Stimulated activated CD8-positive, alpha-beta memory T cell treated with anti-CD3 and anti-CD28 coated beads, Interleukin-2, amount 100 ng/mL, for 1 hour (primary cell): ENCODE results near the gene TMEM130.
"Not testable (repeated sequence)": the region's sequence is repeated elsewhere in the genome, so short reads cannot be mapped to it uniquely, and the experiment has no call there.

Source experiments
- DNase-seq, 2 donors: peaks; one replicate each; pipeline ENCODE4 v3.0.0-alpha.2; 2020; ENCODE audit warnings: low read depth in 2 of 2

Gene TMEM130

GRCh38 chr7:98877692-98878364 is 8.0 kb upstream of the TMEM130 start:
- DNase-seq, result no peak

- no peak for DNase-seq
Measured at GRCh38 chr7:98877146-98877545, 7.3 kb upstream of the TMEM130 start.

- no peak for DNase-seq
Measured at GRCh38 chr7:98875501-98875900, 5.7 kb upstream of the TMEM130 start.

- no peak for DNase-seq
Measured at GRCh38 chr7:98874942-98875341, 5.1 kb upstream of the TMEM130 start.

GRCh38 chr7:98873610-98874009 is 3.8 kb upstream of the TMEM130 start:
- DNase-seq, result not testable (repeated sequence)

GRCh38 chr7:98872328-98872924 is 2.6 kb upstream of the TMEM130 start:
- no peak for DNase-seq

- no peak for DNase-seq
Measured at GRCh38 chr7:98870807-98871491, 1.1 kb upstream of the TMEM130 start.

GRCh38 chr7:98870121-98870651 is 372 bp upstream of the TMEM130 start:
- peak; percentile 20 to 52 for DNase-seq

- DNase-seq, result no peak
Measured at GRCh38 chr7:98869027-98869596, 702 bp downstream of the TMEM130 start.

GRCh38 chr7:98868450-98868849 is 1.4 kb downstream of the TMEM130 start:
- no peak for DNase-seq

GRCh38 chr7:98866765-98867164 is 3.0 kb downstream of the TMEM130 start:
- DNase-seq, result no peak

GRCh38 chr7:98866351-98866750 is 3.5 kb downstream of the TMEM130 start:
- no peak for DNase-seq

GRCh38 chr7:98864731-98865453 is 4.9 kb downstream of the TMEM130 start:
- no peak for DNase-seq

GRCh38 chr7:98863601-98864000 is 6.2 kb downstream of the TMEM130 start:
- no peak for DNase-seq

- DNase-seq, result no peak
Measured at GRCh38 chr7:98862716-98863420, 6.9 kb downstream of the TMEM130 start.

GRCh38 chr7:98862203-98862602 is 7.6 kb downstream of the TMEM130 start:
- no peak for DNase-seq

- no peak for DNase-seq
Measured at GRCh38 chr7:98860071-98860470, 9.7 kb downstream of the TMEM130 start.

- no peak for DNase-seq
Measured at GRCh38 chr7:98855610-98856422, 14.0 kb downstream of the TMEM130 start.

- DNase-seq, result no peak
Measured at GRCh38 chr7:98852826-98853225, 17.0 kb downstream of the TMEM130 start.

- no peak for DNase-seq
Measured at GRCh38 chr7:98848918-98849317, 20.9 kb downstream of the TMEM130 start.
